Endothelial cell of umbilical vein (primary cell): ENCODE data around the gene SPRYD3. TPM values are rescaled to one million over a fixed set of nuclear protein-coding genes. Genes with fewer than 3 reads are reported as not detected.

Source experiments
- BruUV-seq: library from RNA; stranded (reverse); fragments of 400-500 nt; replicated peaks from 2 replicates; lab custom pipeline; 2021; lab: Mats Ljungman, UMichigan
- CTCF ChIA-PET: fragments of 300-600, 350-600 bp; sonication (Branson Sonifier 250); formaldehyde crosslinking; loops from one replicate; lab custom pipeline; 2021; ENCODE audit warnings: antibody characterized with exemption, inconsistent platforms; lab: Charles Lee
- POLR2A ChIA-PET: fragments of 300-600, 350-600 bp; sonication (Branson Sonifier 250); formaldehyde crosslinking; loops from one replicate; lab custom pipeline; 2021; ENCODE audit warnings: antibody characterized with exemption, inconsistent platforms; lab: Charles Lee
- DNase-seq: peaks from one replicate; pipeline ENCODE4 v3.0.0-alpha.2; 2011; ENCODE audit warnings: low read depth, low spot score
- FAIRE-seq: peaks from 2 replicates; lab custom pipeline; 2011; peaks lifted over from hg19 to GRCh38; lab: Jason Lieb, UNC
- H2AFZ ChIP-seq: 2 replicates; pipeline ENCODE4 v1.6.0; 2012; ENCODE audit warnings: low read depth, low read length, control low read depth, inconsistent platforms
- H3K27ac ChIP-seq: 2 replicates; pipeline ENCODE4 v1.5.1; 2011; ENCODE audit warnings: low read depth, mild to moderate bottlenecking, control low read depth, low read length, moderate library complexity; ENCODE audit not compliant: insufficient read depth
- H3K27me3 ChIP-seq, 2 experiments: 2 replicates each; pipeline versions ENCODE4 v1.6.0 to v1.6.1; 2011; ENCODE audit warnings: low read length in 2 of 2, mixed read lengths in 1 of 2; ENCODE audit not compliant: control insufficient read depth in 2 of 2, insufficient read depth in 2 of 2
- H3K36me3 ChIP-seq, 2 experiments: 2 replicates in 1 of 2; 3 replicates in 1 of 2; pipeline ENCODE4 v1.5.1; 2011; ENCODE audit warnings: low read length in 2 of 2, mild to moderate bottlenecking in 1 of 2, moderate library complexity in 1 of 2; ENCODE audit not compliant: control insufficient read depth in 2 of 2, insufficient read depth in 2 of 2; ENCODE audit errors: extremely low read depth in 1 of 2
- H3K4me1 ChIP-seq: 3 replicates; pipeline ENCODE4 v1.5.1; 2011; ENCODE audit warnings: mild to moderate bottlenecking, low read length; ENCODE audit not compliant: control insufficient read depth, insufficient read depth; ENCODE audit errors: extremely low read depth
- H3K4me2 ChIP-seq: 2 replicates; pipeline ENCODE4 v1.6.1; 2011; ENCODE audit warnings: low read length, control low read depth, mixed read lengths; ENCODE audit not compliant: insufficient read depth
- H3K4me3 ChIP-seq, 3 experiments: fragments of 200-600 bp in 1 of 3; sonication (generic), shearing (Covaris generic) in 1 of 3; replicated peaks in 1 of 3; 2 replicates each; pipeline ENCODE4 v1.5.1; 2011 to 2016; ENCODE audit warnings: control low read depth in 3 of 3, low read length in 3 of 3, mild to moderate bottlenecking in 2 of 3, inconsistent platforms in 1 of 3, low read depth in 1 of 3, moderate library complexity in 1 of 3; ENCODE audit not compliant: insufficient read depth in 1 of 3
- H3K79me2 ChIP-seq: 2 replicates; pipeline ENCODE4 v1.6.0; 2012; ENCODE audit warnings: low read length, inconsistent platforms; ENCODE audit not compliant: control insufficient read depth, insufficient read depth
- H3K9ac ChIP-seq: replicated peaks from 2 replicates; pipeline ENCODE3; 2011; ENCODE audit warnings: low read length, control low read depth; ENCODE audit not compliant: insufficient read depth; ENCODE audit errors: extremely low read depth
- H3K9me1 ChIP-seq: replicated peaks from 3 replicates; pipeline ENCODE4 v1.6.0; 2011; ENCODE audit warnings: mild to moderate bottlenecking, low read length; ENCODE audit not compliant: control insufficient read depth, insufficient read depth; ENCODE audit errors: extremely low read depth
- H3K9me3 ChIP-seq: replicated peaks from 2 replicates; pipeline ENCODE4 v1.5.1; 2012; ENCODE audit warnings: low read length, inconsistent platforms; ENCODE audit not compliant: control insufficient read depth, insufficient read depth
- H4K20me1 ChIP-seq: replicated peaks from 2 replicates; pipeline ENCODE3; 2011; ENCODE audit warnings: mild to moderate bottlenecking, low read length; ENCODE audit not compliant: control insufficient read depth, insufficient read depth; ENCODE audit errors: extremely low read depth
- EZH2 ChIP-seq: IDR thresholded peaks from 2 replicates; pipeline ENCODE4 v1.6.1; 2012; ENCODE audit warnings: borderline replicate concordance, low read depth, mild to moderate bottlenecking, moderate library complexity, low read length, inconsistent platforms; ENCODE audit not compliant: severe bottlenecking
- FOS ChIP-seq: IDR thresholded peaks from 2 replicates; pipeline ENCODE4 v1.6.1; 2011; ENCODE audit warnings: mild to moderate bottlenecking, low read length, moderate library complexity, borderline replicate concordance; ENCODE audit not compliant: insufficient read depth
- GATA2 ChIP-seq: IDR thresholded peaks from 2 replicates; pipeline ENCODE4 v1.7.0; 2011; ENCODE audit warnings: low read depth, mild to moderate bottlenecking, moderate library complexity, mixed read lengths, low read length; ENCODE audit not compliant: insufficient read length, insufficient read depth
- JUN ChIP-seq: IDR thresholded peaks from 2 replicates; pipeline ENCODE4 v1.6.1; 2011; ENCODE audit warnings: borderline replicate concordance, low read depth; ENCODE audit not compliant: insufficient read length, insufficient read depth
- MYC ChIP-seq: IDR thresholded peaks from one replicate; pipeline ENCODE4 v1.6.1; 2011; ENCODE audit warnings: mild to moderate bottlenecking, low read depth, low read length
- POLR2A ChIP-seq: IDR thresholded peaks from 2 replicates; pipeline ENCODE4 v1.6.1; 2012; ENCODE audit warnings: low read depth, mild to moderate bottlenecking, control low read depth, low read length
- POLR2AphosphoS5 ChIP-seq: IDR thresholded peaks from 2 replicates; pipeline ENCODE4 v1.6.1; 2012; ENCODE audit warnings: low read depth, mild to moderate bottlenecking, control low read depth, low read length, moderate library complexity; ENCODE audit not compliant: insufficient read depth
- dilution Hi-C: fragments of 300-500 bp; cut with MboI; formaldehyde crosslinking; loops from one replicate; pipeline ENCODE4 v1.15.0; 2019; ENCODE audit warnings: low sequenced_read_pairs; ENCODE audit not compliant: extremely low pct_ligation_motif_present
- intact Hi-C: fragments of 100-400 bp; cut with micrococcal nuclease; formaldehyde crosslinking; loops from one replicate; pipeline ENCODE4 v1.10.0; 2022
- polyA plus RNA-seq, 4 experiments: library from polyadenylated mRNA; depleted of rRNA in 3 of 4; stranded (reverse) in 3 of 4; unstranded in 1 of 4; fragments of >200 nt; gene quantifications; 2 replicates each; pipeline versions ENCODE4 v1.2.1 to v1.2.3, GENCODE V29; 2011 to 2012; ENCODE audit warnings: missing spikeins in 1 of 4
- total RNA-seq: library from RNA; stranded (reverse); gene quantifications from 2 replicates; pipeline ENCODE4 v1.2.3, GENCODE V29; 2021
- TF ChIP-seq, protein P1 (sequence below), 2 donors: IDR thresholded peaks; 1 replicate in 1 of 2; 2 replicates in 1 of 2; pipeline ENCODE4 v1.5.1; 2011; ENCODE audit warnings: low read length in 2 of 2, mild to moderate bottlenecking in 2 of 2, moderate library complexity in 2 of 2, control low read depth in 1 of 2, inconsistent platforms in 1 of 2, low read depth in 1 of 2; ENCODE audit not compliant: insufficient read depth in 1 of 2; ENCODE audit errors: extremely low read depth in 1 of 2
- TF ChIP-seq, protein P2 (sequence below): IDR thresholded peaks from 2 replicates; pipeline ENCODE4 v1.6.1; 2011; ENCODE audit not compliant: insufficient read depth, insufficient read length

SPRYD3 gene
- total and polyA plus RNA-seq, 2 donors (not counting 3 experiments of a cell fraction or from before 2014, with no cell fraction given) = 38.6 to 39.2 TPM

DNA sequence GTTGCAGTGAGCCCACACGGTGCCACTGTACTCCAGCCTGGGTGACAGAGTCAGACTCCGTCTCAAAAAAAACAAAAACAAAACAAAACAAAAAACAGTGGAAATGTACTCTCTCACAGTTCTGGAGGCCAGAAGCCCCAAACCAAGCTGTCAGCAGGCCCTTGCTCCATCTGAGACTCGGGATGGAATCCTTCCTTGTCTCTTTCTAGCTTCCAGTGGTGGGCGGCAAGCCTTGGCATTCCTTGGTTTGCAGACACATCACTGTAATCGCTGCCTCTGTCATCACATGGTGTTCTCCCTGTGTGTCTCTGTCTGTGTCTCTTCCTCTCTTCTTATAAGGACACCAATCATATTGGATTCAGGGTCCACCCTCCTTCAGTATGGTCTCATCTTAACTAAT, 22.9 kb downstream of the SPRYD3 start:
- H3K27ac ChIP-seq = no peak overlapping the region
- no TSS peak for BruUV-seq
- CTCF ChIA-PET = interaction anchor here (2.1 to 3.0 kb wide), 3 partner anchors 10 to 142 kb away, joined by 6 to 21 read pairs (median 13); no protein-coding TSS in a partner anchor
- H3K4me3 ChIP-seq = no peak overlapping the region
- H3K4me1 ChIP-seq = peaks cover 37% of the 10 kb centered on the region
- no peak overlapping the region for H3K4me2 ChIP-seq
- FAIRE-seq (no peak), DNase-seq (no peak)
- H3K27me3 ChIP-seq = no peaks in the 10 kb centered on the region
- no peak overlapping the region for H2AFZ ChIP-seq
- H3K79me2 ChIP-seq = peaks cover 3% of the 10 kb centered on the region
- peaks cover 2 to 39% of the 10 kb centered on the region in 2 experiments for H3K36me3 ChIP-seq
- POLR2A ChIA-PET = no interaction called here
- H3K9me3 ChIP-seq = no peaks in the 10 kb centered on the region
- no peaks in the 10 kb centered on the region for H4K20me1 ChIP-seq
- TF ChIP-seq, protein P1, sequence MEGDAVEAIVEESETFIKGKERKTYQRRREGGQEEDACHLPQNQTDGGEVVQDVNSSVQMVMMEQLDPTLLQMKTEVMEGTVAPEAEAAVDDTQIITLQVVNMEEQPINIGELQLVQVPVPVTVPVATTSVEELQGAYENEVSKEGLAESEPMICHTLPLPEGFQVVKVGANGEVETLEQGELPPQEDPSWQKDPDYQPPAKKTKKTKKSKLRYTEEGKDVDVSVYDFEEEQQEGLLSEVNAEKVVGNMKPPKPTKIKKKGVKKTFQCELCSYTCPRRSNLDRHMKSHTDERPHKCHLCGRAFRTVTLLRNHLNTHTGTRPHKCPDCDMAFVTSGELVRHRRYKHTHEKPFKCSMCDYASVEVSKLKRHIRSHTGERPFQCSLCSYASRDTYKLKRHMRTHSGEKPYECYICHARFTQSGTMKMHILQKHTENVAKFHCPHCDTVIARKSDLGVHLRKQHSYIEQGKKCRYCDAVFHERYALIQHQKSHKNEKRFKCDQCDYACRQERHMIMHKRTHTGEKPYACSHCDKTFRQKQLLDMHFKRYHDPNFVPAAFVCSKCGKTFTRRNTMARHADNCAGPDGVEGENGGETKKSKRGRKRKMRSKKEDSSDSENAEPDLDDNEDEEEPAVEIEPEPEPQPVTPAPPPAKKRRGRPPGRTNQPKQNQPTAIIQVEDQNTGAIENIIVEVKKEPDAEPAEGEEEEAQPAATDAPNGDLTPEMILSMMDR (IDR thresholded peaks at IDR 0.05; ENCODE audit: extremely low read depth in 1 of 2, insufficient read depth in 1 of 2, low read depth in 1 of 2, low read length in 2 of 2) = no peak
- TF ChIP-seq FOS (no peak), POLR2AphosphoS5 (no peak), POLR2A (no peak), GATA2 (no peak), JUN (no peak), MYC (no peak), EZH2 (no peak)
- TF ChIP-seq, protein P2, sequence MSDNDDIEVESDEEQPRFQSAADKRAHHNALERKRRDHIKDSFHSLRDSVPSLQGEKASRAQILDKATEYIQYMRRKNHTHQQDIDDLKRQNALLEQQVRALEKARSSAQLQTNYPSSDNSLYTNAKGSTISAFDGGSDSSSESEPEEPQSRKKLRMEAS = no peak
- dilution Hi-C loops = no loop called here
- intact Hi-C loops = no loop called here
- H3K9me1 ChIP-seq = no peaks in the 10 kb centered on the region
- no peak overlapping the region for H3K9ac ChIP-seq
